Activated gamma-delta T cell treated with Interleukin-2 at 50 U/mL for 16 hours (primary cell): ENCODE measurements around the gene DOK6.
A peak's percentile ranks its signal among the peaks of the same experiment; 100 is the strongest.

ENCODE experiments used
- DNase-seq: peaks from one replicate; pipeline ENCODE4 v3.0.0-alpha.2; 2020

The DOK6 gene

GRCh38 chr18:69882965-69883668 lies 482.4 kb downstream of the DOK6 start:
- no peak for DNase-seq

- no peak for DNase-seq
Measured at GRCh38 chr18:69883781-69884180, 483.1 kb downstream of the DOK6 start.

GRCh38 chr18:69885355-69885754 lies 484.7 kb downstream of the DOK6 start:
- no peak for DNase-seq

- no peak for DNase-seq
Measured at GRCh38 chr18:69885841-69886531, 485.3 kb downstream of the DOK6 start.

GRCh38 chr18:69887256-69887655 lies 486.6 kb downstream of the DOK6 start:
- DNase-seq: no peak

GRCh38 chr18:69889009-69889408 lies 488.3 kb downstream of the DOK6 start:
- no peak for DNase-seq

GRCh38 chr18:69890558-69890957 lies 489.9 kb downstream of the DOK6 start:
- DNase-seq: no peak

- no peak for DNase-seq
Measured at GRCh38 chr18:69894467-69894866, 493.8 kb downstream of the DOK6 start.

- peak; percentile 31 for DNase-seq
Measured at GRCh38 chr18:69895066-69896047, 494.7 kb downstream of the DOK6 start.

- peak; percentile 34 for DNase-seq
Measured at GRCh38 chr18:69897397-69898108, 496.9 kb downstream of the DOK6 start.

- peak; percentile 23 for DNase-seq
Measured at GRCh38 chr18:69898241-69898861, 497.7 kb downstream of the DOK6 start.
